IMR-90 (cell line): ENCODE results near the gene PRPS1. TPM values are rescaled to one million over a fixed set of nuclear protein-coding genes. Genes with fewer than 3 reads are reported as not detected.

ENCODE experiments used
- ATAC-seq: fragments of 200-7000 bp; cut with Tn5 transposase; 2 replicates; pipeline ENCODE4 v1.9.1; 2020; ENCODE audit warnings: low read depth, mild to moderate bottlenecking, moderate library complexity
- BruUV-seq: library from RNA; stranded (reverse); fragments of 400-500 nt; replicated peaks from 2 replicates; lab custom pipeline; 2021; lab: Mats Ljungman, UMichigan
- CTCF ChIA-PET: fragments of 300-600 bp; formaldehyde crosslinking; extraction: SDS; loops from one replicate; lab custom pipeline; 2021; ENCODE audit warnings: antibody characterized with exemption; lab: Yijun Ruan, JAX
- POLR2A ChIA-PET: fragments of 300-600 bp; sonication (Branson Sonifier 250); formaldehyde crosslinking; loops from one replicate; lab custom pipeline; 2022; ENCODE audit warnings: antibody characterized with exemption; ENCODE audit not compliant: unreplicated experiment; lab: Charles Lee
- DNase-seq: peaks from one replicate; pipeline ENCODE4 v3.0.0; 2013
- H2AFZ ChIP-seq: replicated peaks from 2 replicates; pipeline ENCODE3; 2013; ENCODE audit warnings: low read length, mild to moderate bottlenecking; ENCODE audit not compliant: poor library complexity
- H2AK5ac ChIP-seq: 2 replicates; pipeline ENCODE4 v1.6.1; 2013; ENCODE audit warnings: low read depth, low read length, inconsistent platforms
- H2AK9ac ChIP-seq: replicated peaks from 2 replicates; pipeline ENCODE3; 2013; ENCODE audit warnings: mild to moderate bottlenecking, low read depth, low read length, moderate library complexity; ENCODE audit not compliant: poor library complexity
- H2BK120ac ChIP-seq: 2 replicates; pipeline ENCODE4 v1.6.1; 2013; ENCODE audit warnings: low read depth, low read length, inconsistent platforms
- H2BK15ac ChIP-seq: 3 replicates; pipeline ENCODE4 v1.6.1; 2013; ENCODE audit warnings: low read depth, low read length, inconsistent platforms
- H2BK20ac ChIP-seq: 2 replicates; pipeline ENCODE4 v1.6.1; 2013; ENCODE audit warnings: low read depth, mild to moderate bottlenecking, inconsistent platforms, low read length, moderate library complexity
- H2BK5ac ChIP-seq: 2 replicates; pipeline ENCODE4 v1.6.1; 2013; ENCODE audit warnings: mild to moderate bottlenecking, low read depth, low read length, inconsistent platforms; ENCODE audit not compliant: poor library complexity, severe bottlenecking
- H3K14ac ChIP-seq: replicated peaks from 2 replicates; pipeline ENCODE4 v1.6.1; 2013; ENCODE audit warnings: low read depth, low read length, inconsistent platforms
- H3K18ac ChIP-seq: 2 replicates; pipeline ENCODE4 v1.6.1; 2013; ENCODE audit warnings: low read depth, low read length, control low read depth
- H3K23ac ChIP-seq: 2 replicates; pipeline ENCODE4 v1.6.1; 2013; ENCODE audit warnings: low read depth, low read length, inconsistent platforms
- H3K27ac ChIP-seq: 2 replicates; pipeline ENCODE4 v1.5.1; 2013; ENCODE audit warnings: mild to moderate bottlenecking, control low read depth, low read length; ENCODE audit not compliant: insufficient read depth
- H3K27me3 ChIP-seq: 2 replicates; pipeline ENCODE4 v1.6.1; 2013; ENCODE audit warnings: low read length; ENCODE audit not compliant: control insufficient read depth, insufficient read depth
- H3K36me3 ChIP-seq: 2 replicates; pipeline ENCODE4 v1.6.1; 2013; ENCODE audit warnings: low read length, mixed read lengths; ENCODE audit not compliant: control insufficient read depth, insufficient read depth
- H3K4ac ChIP-seq: 2 replicates; pipeline ENCODE4 v1.6.1; 2013; ENCODE audit warnings: low read depth, low read length, inconsistent platforms
- H3K4me1 ChIP-seq: 2 replicates; pipeline ENCODE4 v1.6.1; 2013; ENCODE audit warnings: low read length, mixed read lengths; ENCODE audit not compliant: control insufficient read depth, insufficient read depth
- H3K4me2 ChIP-seq: 2 replicates; pipeline ENCODE4 v1.6.1; 2013; ENCODE audit warnings: low read depth, mild to moderate bottlenecking, control low read depth, low read length, moderate library complexity
- H3K4me3 ChIP-seq: 2 replicates; pipeline ENCODE4 v1.5.1; 2013; ENCODE audit warnings: low read depth, mild to moderate bottlenecking, control low read depth, low read length, moderate library complexity; ENCODE audit not compliant: insufficient read depth
- H3K56ac ChIP-seq: 2 replicates; pipeline ENCODE4 v1.6.1; 2013; ENCODE audit warnings: low read length, inconsistent platforms; ENCODE audit not compliant: insufficient read depth; ENCODE audit errors: extremely low read depth
- H3K79me1 ChIP-seq, 2 experiments: 2 replicates each; pipeline ENCODE4 v1.6.1; 2013; ENCODE audit warnings: low read length in 2 of 2, inconsistent platforms in 1 of 2, low read depth in 1 of 2
- H3K9ac ChIP-seq: 2 replicates; pipeline ENCODE4 v1.6.1; 2013; ENCODE audit warnings: low read depth, low read length, control low read depth
- H3K9me1 ChIP-seq: 2 replicates; pipeline ENCODE4 v1.6.1; 2013; ENCODE audit warnings: low read length, inconsistent platforms; ENCODE audit not compliant: insufficient read depth
- H3K9me3 ChIP-seq: 2 replicates; pipeline ENCODE4 v1.6.1; 2013; ENCODE audit warnings: low read length; ENCODE audit not compliant: control insufficient read depth, insufficient read depth
- H4K20me1 ChIP-seq: 2 replicates; pipeline ENCODE4 v1.6.1; 2013; ENCODE audit warnings: low read length, inconsistent platforms; ENCODE audit not compliant: insufficient read depth
- H4K5ac ChIP-seq: 2 replicates; pipeline ENCODE4 v1.6.1; 2013; ENCODE audit warnings: mild to moderate bottlenecking, low read depth, low read length, control low read depth
- H4K8ac ChIP-seq, 2 experiments: 2 replicates each; pipeline ENCODE4 v1.6.1; 2013; ENCODE audit warnings: low read depth in 2 of 2, low read length in 2 of 2, control low read depth in 1 of 2, inconsistent platforms in 1 of 2
- H4K91ac ChIP-seq: 2 replicates; pipeline ENCODE4 v1.6.1; 2013; ENCODE audit warnings: low read depth, low read length, inconsistent platforms; ENCODE audit not compliant: insufficient read depth
- BHLHE40 ChIP-seq: fragments of 150-350 bp; IDR thresholded peaks from 2 replicates; pipeline ENCODE4 v1.6.1; 2016; ENCODE audit warnings: mild to moderate bottlenecking, low read depth, low read length
- CEBPB ChIP-seq: IDR thresholded peaks from 2 replicates; pipeline ENCODE4 v1.6.1; 2012; ENCODE audit warnings: low read depth, low read length, improper control_type of control experiment
- CHD1 ChIP-seq: IDR thresholded peaks from 2 replicates; pipeline ENCODE4 v1.6.1; 2012; ENCODE audit warnings: low read depth, low read length, improper control_type of control experiment
- FOS ChIP-seq: fragments of 150-350 bp; IDR thresholded peaks from 2 replicates; pipeline ENCODE4 v1.6.1; 2016; ENCODE audit warnings: low read depth, low read length
- MAFK ChIP-seq: IDR thresholded peaks from 2 replicates; pipeline ENCODE4 v1.6.1; 2012; ENCODE audit warnings: low read depth, low read length, improper control_type of control experiment
- MAZ ChIP-seq: IDR thresholded peaks from 2 replicates; pipeline ENCODE4 v1.6.1; 2012; ENCODE audit warnings: low read depth, mild to moderate bottlenecking, low read length, improper control_type of control experiment, moderate library complexity, borderline replicate concordance
- MXI1 ChIP-seq: IDR thresholded peaks from 2 replicates; pipeline ENCODE4 v1.6.1; 2012; ENCODE audit warnings: low read depth, mild to moderate bottlenecking, low read length, moderate library complexity, borderline replicate concordance
- NFE2L2 ChIP-seq: fragments of 150-350 bp; IDR thresholded peaks from 2 replicates; pipeline ENCODE4 v1.6.1; 2016; ENCODE audit warnings: low read depth, mild to moderate bottlenecking, low read length
- POLR2A ChIP-seq: IDR thresholded peaks from 2 replicates; pipeline ENCODE4 v1.6.1; 2012; ENCODE audit warnings: mild to moderate bottlenecking, low read depth, low read length
- RAD21 ChIP-seq: IDR thresholded peaks from 2 replicates; pipeline ENCODE4 v1.6.1; 2012; ENCODE audit warnings: low read length, improper control_type of control experiment
- RCOR1 ChIP-seq: IDR thresholded peaks from 2 replicates; pipeline ENCODE4 v1.6.1; 2012; ENCODE audit warnings: mild to moderate bottlenecking, low read length, improper control_type of control experiment; ENCODE audit not compliant: insufficient replicate concordance
- RFX5 ChIP-seq: IDR thresholded peaks from 2 replicates; pipeline ENCODE4 v1.8.0; 2012; ENCODE audit warnings: low read depth, mild to moderate bottlenecking, low read length, moderate library complexity
- SMC3 ChIP-seq: fragments of 150-350 bp; IDR thresholded peaks from 2 replicates; pipeline ENCODE4 v1.6.1; 2016; ENCODE audit warnings: low read depth, mild to moderate bottlenecking, antibody characterized with exemption, low read length, moderate library complexity
- WGBS, 2 experiments: methylation state at CpG; one replicate each; pipeline versions ENCODE4 v1.1.5 to v1.1.7; 2013; ENCODE audit warnings: missing lambda C conversion rate in 2 of 2; ENCODE audit not compliant: insufficient read length in 1 of 2; ENCODE audit errors: extremely low coverage in 2 of 2; 5-methylcytosine and 5-hydroxymethylcytosine counted together
- dilution Hi-C: fragments of 300-500 bp; cut with HindIII; formaldehyde crosslinking; loops from one replicate; pipeline ENCODE4 v1.14.3; 2018; ENCODE audit warnings: low sequenced_read_pairs; ENCODE audit not compliant: unreplicated experiment
- in situ Hi-C: fragments of 300-500 bp; cut with MboI; formaldehyde crosslinking; loops from 3 replicates; pipeline ENCODE4 v1.14.3; 2019; ENCODE audit warnings: low sequenced_read_pairs, inconsistent platforms, mixed read lengths
- intact Hi-C: fragments of 100-400 bp; cut with micrococcal nuclease; formaldehyde crosslinking; loops from 2 replicates; pipeline ENCODE4 v1.10.0; 2022
- polyA plus RNA-seq, 3 experiments: library from polyadenylated mRNA; depleted of rRNA; stranded (reverse); fragments of >200 nt; gene quantifications; 2 replicates each; pipeline ENCODE4 v1.2.3, GENCODE V29; 2012; ENCODE audit warnings: low replicate concordance in 1 of 3
- total RNA-seq: library from RNA; depleted of rRNA; stranded (reverse); fragments of >200 nt; gene quantifications from 2 replicates; pipeline ENCODE4 v1.2.3, GENCODE V29; 2012
- TF ChIP-seq, protein P1 (sequence below): fragments of 150-350 bp; IDR thresholded peaks from 2 replicates; pipeline ENCODE4 v1.6.1; 2017; ENCODE audit warnings: mild to moderate bottlenecking, antibody characterized with exemption, low read length, low read depth
- TF ChIP-seq, protein P2 (sequence below): fragments of 150-350 bp; IDR thresholded peaks from 2 replicates; pipeline ENCODE4 v1.6.1; 2016; ENCODE audit warnings: low read depth, mild to moderate bottlenecking, low read length, moderate library complexity, borderline replicate concordance
- TF ChIP-seq, protein P3 (sequence below): conservative IDR thresholded peaks from 2 replicates; pipeline ENCODE4 v1.5.1; 2012; ENCODE audit warnings: mild to moderate bottlenecking, low read depth, low read length, improper control_type of control experiment

PRPS1 gene
- total and polyA plus RNA-seq, 2 of the 4 experiments (the other 2 are of a cell fraction) = 118 to 137 TPM

DNA sequence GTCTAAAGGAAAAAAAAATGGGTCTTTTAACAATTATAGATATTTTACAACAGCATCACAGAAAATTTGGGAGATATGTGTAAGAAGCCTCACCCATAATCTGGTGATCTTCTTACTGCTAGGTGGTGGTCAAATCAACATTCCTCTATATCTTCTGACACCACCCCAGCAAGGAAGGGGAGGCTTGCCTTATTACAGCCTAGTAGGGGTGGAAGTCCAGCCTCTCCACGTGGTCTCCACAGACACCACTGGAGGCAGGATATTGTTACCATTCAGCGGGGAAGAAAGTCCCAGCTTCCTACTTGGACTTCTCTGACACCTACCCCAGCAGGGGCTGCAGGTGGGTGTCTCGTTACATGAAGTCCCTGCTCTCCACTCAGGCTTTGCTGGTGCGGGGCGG lies 28.7 kb downstream of the PRPS1 start:
- no peak overlapping the region for H2AFZ ChIP-seq
- no peak overlapping the region for H3K18ac ChIP-seq
- no peaks in the 10 kb centered on the region for H3K36me3 ChIP-seq
- no peak overlapping the region for H2BK15ac ChIP-seq
- H2BK5ac ChIP-seq = no peak overlapping the region
- intact Hi-C loops (no loop called here), in situ Hi-C loops (loop anchor here (5.0 kb wide), 1 partner anchor 120 kb away; the partner anchor contains the start of genes NCBP2L and TSC22D3), dilution Hi-C loops (no loop called here)
- ChIA-PET POLR2A (no interaction called here), CTCF (interaction anchor here (0.8 kb wide), 1 partner anchor 19 kb away, joined by 3 read pairs; no protein-coding TSS in a partner anchor)
- H3K9me3 ChIP-seq = no peaks in the 10 kb centered on the region
- WGBS, 2 experiments = no CpG with 5 or more reads among the region's 5 CpGs
- H3K27me3 ChIP-seq = peaks cover 3% of the 10 kb centered on the region
- no peak overlapping the region for H3K4me2 ChIP-seq
- H4K8ac ChIP-seq = no peak overlapping the region
- no peak overlapping the region for H4K5ac ChIP-seq
- no peak overlapping the region for H3K23ac ChIP-seq
- H4K91ac ChIP-seq = no peak overlapping the region
- H2BK120ac ChIP-seq = no peak overlapping the region
- peaks cover 4% of the 10 kb centered on the region; the same call in 1 of the 2 replicates for H3K9me1 ChIP-seq
- no peak overlapping the region for H3K4ac ChIP-seq
- H3K14ac ChIP-seq = no peak overlapping the region
- H2BK20ac ChIP-seq = no peak overlapping the region
- H3K27ac ChIP-seq = no peak overlapping the region
- H4K20me1 ChIP-seq = peaks cover 6% of the 10 kb centered on the region; the same call in 1 of the 2 replicates
- no peak for DNase-seq
- no peak overlapping the region for H3K4me3 ChIP-seq
- no peak overlapping the region for H3K9ac ChIP-seq
- H3K4me1 ChIP-seq = no peaks in the 10 kb centered on the region
- ATAC-seq = no peak
- no TSS peak for BruUV-seq
- H3K56ac ChIP-seq = no peak overlapping the region
- no peak overlapping the region for H2AK9ac ChIP-seq
- no peak overlapping the region for H2AK5ac ChIP-seq
- TF ChIP-seq, protein P1, sequence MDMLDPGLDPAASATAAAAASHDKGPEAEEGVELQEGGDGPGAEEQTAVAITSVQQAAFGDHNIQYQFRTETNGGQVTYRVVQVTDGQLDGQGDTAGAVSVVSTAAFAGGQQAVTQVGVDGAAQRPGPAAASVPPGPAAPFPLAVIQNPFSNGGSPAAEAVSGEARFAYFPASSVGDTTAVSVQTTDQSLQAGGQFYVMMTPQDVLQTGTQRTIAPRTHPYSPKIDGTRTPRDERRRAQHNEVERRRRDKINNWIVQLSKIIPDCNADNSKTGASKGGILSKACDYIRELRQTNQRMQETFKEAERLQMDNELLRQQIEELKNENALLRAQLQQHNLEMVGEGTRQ = no peak
- no peak for TF ChIP-seq RAD21
- TF ChIP-seq, protein P2, sequence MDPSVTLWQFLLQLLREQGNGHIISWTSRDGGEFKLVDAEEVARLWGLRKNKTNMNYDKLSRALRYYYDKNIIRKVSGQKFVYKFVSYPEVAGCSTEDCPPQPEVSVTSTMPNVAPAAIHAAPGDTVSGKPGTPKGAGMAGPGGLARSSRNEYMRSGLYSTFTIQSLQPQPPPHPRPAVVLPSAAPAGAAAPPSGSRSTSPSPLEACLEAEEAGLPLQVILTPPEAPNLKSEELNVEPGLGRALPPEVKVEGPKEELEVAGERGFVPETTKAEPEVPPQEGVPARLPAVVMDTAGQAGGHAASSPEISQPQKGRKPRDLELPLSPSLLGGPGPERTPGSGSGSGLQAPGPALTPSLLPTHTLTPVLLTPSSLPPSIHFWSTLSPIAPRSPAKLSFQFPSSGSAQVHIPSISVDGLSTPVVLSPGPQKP = no peak
- no peak for TF ChIP-seq CEBPB
- no peak for TF ChIP-seq NFE2L2
- no peak for TF ChIP-seq RFX5
- TF ChIP-seq, protein P3, sequence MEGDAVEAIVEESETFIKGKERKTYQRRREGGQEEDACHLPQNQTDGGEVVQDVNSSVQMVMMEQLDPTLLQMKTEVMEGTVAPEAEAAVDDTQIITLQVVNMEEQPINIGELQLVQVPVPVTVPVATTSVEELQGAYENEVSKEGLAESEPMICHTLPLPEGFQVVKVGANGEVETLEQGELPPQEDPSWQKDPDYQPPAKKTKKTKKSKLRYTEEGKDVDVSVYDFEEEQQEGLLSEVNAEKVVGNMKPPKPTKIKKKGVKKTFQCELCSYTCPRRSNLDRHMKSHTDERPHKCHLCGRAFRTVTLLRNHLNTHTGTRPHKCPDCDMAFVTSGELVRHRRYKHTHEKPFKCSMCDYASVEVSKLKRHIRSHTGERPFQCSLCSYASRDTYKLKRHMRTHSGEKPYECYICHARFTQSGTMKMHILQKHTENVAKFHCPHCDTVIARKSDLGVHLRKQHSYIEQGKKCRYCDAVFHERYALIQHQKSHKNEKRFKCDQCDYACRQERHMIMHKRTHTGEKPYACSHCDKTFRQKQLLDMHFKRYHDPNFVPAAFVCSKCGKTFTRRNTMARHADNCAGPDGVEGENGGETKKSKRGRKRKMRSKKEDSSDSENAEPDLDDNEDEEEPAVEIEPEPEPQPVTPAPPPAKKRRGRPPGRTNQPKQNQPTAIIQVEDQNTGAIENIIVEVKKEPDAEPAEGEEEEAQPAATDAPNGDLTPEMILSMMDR = no peak
- TF ChIP-seq CHD1 = no peak
- TF ChIP-seq RCOR1 = no peak
- TF ChIP-seq BHLHE40 = no peak
- TF ChIP-seq POLR2A = no peak
- no peak for TF ChIP-seq MXI1
- no peak for TF ChIP-seq FOS
- TF ChIP-seq MAZ = no peak
- no peak for TF ChIP-seq SMC3
- no peak for TF ChIP-seq MAFK
- H3K79me1 ChIP-seq = no peaks in the 10 kb centered on the region
